ENCODE results near the gene VSIG2.
"Not testable (repeated sequence)": the region's sequence is repeated elsewhere in the genome, so short reads cannot be mapped to it uniquely, and the experiment has no call there.

VSIG2 gene, protein sequence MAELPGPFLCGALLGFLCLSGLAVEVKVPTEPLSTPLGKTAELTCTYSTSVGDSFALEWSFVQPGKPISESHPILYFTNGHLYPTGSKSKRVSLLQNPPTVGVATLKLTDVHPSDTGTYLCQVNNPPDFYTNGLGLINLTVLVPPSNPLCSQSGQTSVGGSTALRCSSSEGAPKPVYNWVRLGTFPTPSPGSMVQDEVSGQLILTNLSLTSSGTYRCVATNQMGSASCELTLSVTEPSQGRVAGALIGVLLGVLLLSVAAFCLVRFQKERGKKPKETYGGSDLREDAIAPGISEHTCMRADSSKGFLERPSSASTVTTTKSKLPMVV

DNA sequence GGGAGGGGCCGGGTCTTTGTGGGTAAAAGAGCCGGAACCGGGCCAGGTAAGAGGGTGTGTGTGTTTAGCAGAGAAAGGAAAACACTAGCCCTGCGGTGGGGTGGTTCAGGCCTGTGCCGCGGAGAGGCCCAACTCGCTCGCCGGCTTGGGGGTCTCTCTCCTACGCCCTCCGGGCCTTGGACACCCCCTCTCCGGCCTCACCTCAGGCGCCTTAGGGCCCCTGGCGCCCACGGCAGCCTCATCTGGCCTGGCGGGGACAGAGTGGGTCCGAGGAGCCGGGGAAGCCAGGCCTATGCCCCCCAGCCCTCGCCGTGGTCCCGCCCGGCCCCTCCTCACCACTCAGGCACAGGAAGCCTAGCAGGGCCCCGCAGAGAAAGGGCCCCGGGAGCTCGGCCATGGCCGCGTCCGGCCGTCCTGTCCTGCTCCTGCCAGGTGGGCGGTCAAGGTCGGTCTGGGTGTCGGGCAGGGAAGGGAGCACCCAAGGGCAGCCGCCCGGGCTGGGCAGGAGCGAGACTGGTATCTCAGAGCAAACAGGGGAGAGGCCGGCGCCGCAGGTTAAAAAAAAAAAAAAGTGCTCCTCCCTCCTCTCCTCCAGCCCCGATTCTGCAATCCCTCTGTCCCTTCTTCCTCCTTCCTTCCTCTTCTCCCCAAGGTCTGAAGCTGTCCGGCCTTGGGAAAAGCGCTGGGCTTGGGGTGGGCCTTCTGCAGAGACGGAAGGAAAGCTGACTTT is at the start of gene VSIG2:
TSS of gene VSIG2 (minus strand) at position 515 of the 730 bp plus-strand sequence. CDS start at position 397, 118 bp downstream.
- DNase-seq (ENCODE audit: low read depth in 2 of 2) = no peak

DNA sequence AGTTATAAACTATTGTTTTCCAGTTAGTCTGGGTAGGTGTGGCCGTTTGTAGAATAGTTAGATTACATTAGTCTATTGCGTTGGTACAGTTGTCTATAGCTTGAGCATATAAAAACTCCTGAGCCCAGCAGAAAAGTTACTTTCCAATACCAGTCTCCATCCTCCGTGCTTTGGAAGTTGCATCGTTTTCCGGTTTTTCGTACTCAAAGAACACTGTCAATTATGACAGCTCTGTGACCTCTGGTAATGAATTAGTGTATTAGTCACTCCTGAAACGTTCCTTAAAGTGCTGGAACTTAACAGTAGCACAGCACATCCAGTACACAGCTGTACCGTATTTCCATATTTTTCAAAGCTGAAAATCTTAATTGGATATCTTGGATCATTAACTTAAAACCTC is 49.0 kb upstream of the VSIG2 start:
- no peak for DNase-seq (ENCODE audit: low read depth in 2 of 2)

DNA sequence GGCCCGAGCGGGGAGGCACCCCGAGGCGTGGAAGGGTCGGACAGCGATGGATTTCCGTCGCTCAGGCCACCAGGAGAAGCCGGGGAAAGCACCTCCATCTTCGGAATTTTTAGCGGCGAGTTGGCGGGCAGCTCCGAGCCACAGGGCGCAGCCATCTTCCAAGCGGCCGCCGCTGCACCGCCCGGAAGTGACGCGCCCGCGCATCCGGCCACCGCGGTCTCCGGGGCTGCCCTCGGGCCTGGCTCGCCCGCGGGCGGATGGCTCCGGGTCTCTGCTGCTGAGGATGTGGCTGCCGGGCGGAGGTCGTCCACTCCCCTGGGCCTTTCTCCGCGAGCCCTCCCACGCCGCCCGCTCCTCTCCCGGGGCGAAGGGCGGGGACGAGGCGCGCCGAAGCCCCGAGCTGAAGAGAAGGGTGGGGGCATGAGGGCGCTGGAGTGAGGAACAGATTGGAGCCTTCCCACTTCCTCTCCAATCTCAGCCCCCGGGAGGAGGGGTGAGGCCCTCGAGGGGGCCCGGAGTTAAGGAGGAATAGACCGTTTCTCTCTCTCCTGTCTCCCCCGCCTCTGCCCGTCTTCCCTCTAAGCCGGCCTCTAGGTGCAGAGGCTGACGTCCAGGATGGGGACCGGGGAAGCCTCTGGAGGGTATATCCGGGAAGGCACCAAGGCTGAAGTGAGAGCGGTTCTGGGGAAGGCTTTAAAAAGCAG is 48.3 kb upstream of the VSIG2 start, which contains the start of gene MSANTD2:
TSS of gene MSANTD2 (minus strand) at position 181 of the 704 bp plus-strand sequence. CDS start at position 155, 26 bp downstream.
- peak; percentile 52 to 79 for DNase-seq (ENCODE audit: low read depth in 2 of 2)

DNA sequence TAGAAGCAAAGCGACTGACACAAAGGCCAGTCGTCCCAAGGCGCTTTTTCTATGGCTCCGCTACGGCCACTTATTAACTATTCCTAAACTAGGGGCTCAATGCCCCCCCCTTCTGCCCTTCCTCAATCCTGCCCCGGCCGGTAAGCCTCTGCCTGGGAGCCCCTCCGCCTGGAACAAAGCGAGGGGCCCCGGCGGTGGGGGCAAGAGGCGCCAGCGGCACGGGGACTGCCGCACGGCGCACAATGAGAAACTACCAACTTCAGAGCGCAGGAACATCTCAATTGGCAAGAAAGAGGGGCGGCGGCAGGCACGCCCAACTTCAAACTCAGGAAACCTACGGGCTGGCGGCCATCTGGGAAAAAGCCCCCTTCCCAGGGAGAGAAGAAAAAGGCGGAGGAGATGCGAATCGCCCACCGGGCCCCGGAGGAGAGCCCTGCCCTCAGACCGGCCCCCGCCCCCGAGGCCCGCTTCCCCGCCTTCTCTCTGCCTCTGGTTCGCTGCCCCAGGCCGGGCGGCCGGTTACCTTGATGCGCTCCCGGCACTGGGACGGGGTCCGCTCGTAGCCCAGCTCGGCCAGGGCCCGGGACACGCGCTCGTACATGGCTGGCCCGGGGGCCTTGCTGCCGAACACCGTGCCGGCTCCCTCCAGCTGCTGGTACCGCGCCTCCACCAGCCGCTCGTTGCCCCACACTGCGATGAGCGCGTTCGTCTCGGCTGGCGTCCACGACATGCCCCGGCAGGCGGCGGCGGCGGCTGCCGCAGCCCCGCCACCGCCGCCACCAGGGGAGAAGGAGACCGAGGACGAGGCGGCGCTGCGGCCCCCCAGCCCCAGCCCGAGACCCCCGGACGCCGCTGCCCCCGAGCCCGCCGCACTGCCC is 47.5 kb upstream of the VSIG2 start:
- peak; percentile 10 to 35 for DNase-seq (ENCODE audit: low read depth in 2 of 2)

DNA sequence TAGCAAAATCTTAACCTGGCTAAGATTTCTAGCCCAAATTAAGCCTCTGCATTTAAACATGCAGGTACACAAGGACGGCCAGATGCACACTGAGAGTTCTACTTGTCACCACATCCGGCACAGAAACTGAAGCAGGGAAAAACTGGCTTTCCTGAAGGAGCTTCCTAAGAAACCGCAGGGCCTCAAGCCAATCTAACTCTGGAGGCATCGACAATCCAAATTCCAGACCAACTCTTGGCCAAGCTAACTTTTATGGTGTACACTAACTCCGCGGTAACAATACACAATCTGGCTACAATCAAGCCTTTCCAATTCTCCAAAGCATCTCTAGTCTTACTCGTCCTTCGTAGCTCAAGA is 46.9 kb upstream of the VSIG2 start:
- DNase-seq (ENCODE audit: low read depth in 2 of 2) = no peak

DNA sequence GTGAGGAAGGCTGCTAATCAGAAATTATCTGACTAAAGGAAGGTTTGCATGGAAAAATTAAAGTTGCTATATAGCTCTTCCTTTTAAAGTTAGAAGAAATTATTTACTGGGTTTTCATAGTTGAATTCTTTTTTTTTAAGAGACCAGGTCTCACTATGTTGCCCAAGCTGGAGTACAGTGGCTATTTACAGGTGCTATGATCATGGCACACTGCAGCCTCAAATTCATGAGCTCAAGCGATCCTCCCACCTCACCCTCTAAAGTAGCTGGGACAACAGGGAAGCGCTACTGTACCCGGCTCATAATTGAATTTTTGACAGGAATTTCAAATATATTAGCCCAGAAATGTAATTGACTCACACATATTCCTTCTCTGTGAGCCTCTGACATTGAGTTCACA is 44.3 kb upstream of the VSIG2 start:
- no peak for DNase-seq (ENCODE audit: low read depth in 2 of 2)

DNA sequence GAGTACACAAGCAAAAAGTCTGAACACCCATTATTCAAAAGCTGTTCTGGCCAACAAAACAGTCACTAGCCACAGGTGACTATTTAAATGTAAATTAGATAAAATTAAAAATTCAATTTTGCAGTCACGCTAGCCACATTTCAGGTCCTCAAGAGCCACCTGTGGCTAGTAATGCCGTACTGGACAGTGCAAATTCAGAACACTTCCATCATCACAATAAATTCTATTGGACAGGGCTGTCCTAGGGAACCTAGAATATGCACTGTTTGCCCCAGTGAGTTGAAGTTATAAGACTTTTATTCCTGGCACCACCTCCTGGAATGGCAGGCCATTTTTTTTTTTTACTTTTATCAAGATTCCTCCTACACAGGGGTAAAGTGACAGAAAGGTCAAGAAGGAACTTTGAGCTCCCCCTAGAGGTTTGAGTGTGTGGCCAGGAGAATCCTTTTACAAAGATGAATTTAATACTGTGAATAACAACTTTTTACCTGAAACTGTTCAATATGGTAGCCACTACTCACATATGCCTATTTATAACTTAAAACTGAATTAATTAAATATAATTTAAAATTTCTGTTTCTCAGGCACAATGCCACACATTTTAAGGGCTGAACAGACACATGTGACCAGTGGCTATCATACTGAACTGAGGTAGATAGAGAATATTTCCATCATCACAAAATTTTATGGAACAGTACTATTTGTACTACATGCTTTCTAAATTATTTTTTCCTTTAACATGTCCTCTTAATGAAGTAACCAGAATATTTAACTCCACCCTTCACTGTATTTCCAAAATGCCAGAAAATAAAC is 41.6 kb upstream of the VSIG2 start:
- no peak for DNase-seq (ENCODE audit: low read depth in 2 of 2)

DNA sequence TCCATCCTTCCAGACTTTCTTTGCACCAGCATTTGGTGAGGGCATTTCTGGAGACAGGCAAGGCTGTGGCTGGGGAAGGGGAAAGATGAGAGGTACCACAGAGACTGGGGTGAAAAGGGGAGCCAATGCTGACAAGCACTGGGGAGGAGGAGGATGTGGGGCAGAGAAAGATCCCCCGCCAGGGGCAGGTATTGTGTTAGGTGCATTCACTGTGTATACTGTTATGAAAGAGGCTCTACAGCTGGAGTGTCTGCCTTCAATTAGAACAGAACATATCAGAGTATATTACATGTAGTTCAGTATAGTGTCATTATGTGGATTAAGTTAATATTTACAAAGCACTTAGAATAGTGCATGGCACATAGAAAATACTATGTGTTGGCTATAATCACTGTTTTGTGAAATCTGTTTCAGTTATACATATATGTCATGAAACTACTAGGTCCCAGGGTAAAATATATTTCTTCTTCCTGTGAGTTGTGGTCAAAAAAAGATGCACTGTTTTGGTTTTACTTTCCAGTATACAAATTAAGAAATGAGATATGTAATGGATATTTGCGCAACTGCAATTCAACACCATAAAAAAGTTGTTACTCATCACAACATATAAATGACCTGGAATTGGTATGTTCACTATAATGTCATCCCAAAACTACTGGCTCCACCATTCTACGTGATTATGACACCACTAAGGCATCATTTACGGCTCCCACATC is 39.7 kb upstream of the VSIG2 start:
- no peak for DNase-seq (ENCODE audit: low read depth in 2 of 2)

DNA sequence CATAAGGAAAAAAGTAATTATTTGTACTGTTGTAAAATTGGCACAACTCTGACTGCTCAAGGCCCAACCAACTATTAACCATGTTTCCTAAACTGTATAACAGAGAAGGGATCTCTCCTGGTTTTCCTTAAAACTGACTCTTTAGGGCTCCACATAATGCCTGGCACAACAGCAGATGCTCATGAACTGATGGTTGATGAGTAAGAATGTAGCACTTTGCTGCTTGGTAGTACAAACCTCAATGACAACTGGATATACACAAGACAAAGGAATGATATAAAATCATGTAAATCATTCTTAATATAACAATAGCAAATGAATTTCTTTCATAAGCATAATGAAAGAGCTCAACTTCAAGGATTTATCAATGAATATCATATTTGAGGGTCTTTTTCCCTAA is 36.5 kb upstream of the VSIG2 start:
- DNase-seq (ENCODE audit: low read depth in 2 of 2) = no peak

DNA sequence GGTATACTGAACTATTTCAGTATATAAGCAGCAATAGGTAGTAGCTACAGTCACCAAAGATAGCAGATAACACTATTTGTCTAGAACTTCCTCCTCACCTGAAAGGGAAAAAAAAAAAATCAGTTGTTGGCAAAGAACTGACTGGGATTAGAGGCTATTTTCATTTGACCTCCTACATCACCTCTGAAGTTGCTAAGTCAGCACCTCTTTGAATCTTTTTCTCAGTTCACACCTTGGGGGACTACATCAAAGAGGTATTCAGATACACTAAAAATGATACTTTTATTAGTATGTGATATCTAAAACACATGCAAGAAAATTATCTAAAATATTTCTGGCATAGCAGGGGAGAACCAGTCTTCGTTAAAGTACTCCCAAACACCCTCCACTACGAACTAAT is 32.0 kb upstream of the VSIG2 start:
- DNase-seq (ENCODE audit: low read depth in 2 of 2) = no peak

DNA sequence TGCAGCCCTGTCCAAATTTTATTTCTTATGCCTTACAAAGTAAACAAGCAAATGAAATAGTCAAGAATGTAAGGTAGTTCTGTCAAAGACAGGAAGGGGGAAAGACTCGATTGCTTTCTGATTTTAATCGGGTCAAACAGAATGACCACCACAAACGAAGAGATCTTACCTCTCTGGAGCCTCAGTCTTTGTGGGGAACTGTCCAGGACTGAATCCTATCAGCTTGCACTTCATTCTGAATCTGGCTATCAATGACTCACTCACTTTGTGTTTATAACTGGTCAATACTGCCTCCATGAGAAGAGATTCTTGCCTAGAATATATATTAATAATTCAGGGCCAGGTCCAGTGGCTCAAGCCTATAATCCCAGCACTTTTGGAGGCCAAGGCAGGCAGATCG is 30.9 kb upstream of the VSIG2 start:
- no peak for DNase-seq (ENCODE audit: low read depth in 2 of 2)

DNA sequence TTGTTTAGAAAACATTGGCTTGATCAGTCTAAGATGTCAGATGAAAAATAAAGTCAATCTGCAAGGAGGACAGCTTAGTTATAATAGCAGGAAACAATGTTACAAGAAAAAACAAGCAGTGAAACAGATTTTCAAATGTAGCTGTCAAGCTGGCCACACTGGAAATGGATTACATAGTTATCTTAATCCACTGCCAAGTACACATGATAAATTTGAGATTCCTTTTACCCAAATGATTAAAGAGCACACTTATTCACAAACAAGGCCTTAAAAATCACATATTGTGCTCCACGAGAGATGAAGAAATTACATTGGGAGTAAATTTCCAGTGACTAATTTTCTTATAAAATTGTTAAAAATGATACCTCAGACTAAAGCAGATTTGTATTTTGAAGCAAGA is 27.5 kb upstream of the VSIG2 start:
- no peak for DNase-seq (ENCODE audit: low read depth in 2 of 2)

DNA sequence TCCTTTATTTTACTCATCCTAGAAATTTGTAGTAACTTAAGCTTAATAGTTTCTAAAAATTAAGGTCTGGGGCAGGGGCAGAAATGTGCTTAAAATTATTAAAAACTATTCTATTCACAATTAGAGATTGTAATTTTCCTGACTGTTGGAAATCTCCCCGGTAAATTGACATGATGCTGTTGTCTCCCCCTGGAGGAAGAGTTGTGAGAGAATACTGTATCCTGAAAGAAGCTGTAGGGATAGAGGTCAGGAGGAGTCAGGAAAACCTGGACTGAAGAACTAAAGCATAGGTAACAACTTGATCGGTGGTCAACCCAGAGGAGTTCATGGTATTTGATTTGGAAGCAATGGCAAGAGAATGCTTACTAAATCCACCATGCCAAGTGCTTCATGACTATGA is 26.2 kb upstream of the VSIG2 start:
- no peak for DNase-seq (ENCODE audit: low read depth in 2 of 2)

DNA sequence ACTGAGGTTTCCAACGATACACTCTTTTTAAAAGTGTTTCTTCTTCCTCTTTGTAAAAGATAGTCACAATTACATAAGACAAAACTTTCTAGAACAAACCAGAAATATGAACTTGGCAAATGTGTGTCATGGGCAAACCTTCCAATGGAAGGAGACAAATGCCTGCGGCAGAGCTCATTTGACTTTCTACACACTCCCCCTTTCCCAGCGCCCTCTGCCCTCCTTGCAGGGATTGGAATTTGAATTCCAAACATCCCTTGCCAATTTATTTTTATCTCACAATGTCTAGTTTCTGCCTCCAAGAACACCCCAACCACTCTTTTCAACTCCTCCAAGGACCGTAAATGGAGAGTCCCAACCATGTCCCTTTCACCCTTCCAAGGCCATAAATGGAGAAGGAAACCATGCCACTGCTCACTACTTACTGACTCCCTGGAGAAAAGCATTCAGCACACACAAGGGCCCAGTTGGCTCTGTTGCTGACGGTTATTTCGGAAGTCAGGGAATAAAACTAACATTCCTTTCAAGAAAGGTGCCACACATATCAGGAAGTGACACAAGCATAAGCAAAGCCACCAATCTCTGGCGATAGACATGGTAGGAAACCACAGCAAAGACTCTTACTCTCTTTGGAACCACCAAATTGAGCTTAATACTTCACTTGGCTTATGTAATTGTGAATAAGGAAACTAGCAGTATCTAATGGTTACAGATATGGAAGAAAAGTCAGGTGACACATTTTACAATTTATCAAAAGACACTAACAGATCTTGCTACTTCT is 25.0 kb upstream of the VSIG2 start:
- DNase-seq (ENCODE audit: low read depth in 2 of 2) = no peak

DNA sequence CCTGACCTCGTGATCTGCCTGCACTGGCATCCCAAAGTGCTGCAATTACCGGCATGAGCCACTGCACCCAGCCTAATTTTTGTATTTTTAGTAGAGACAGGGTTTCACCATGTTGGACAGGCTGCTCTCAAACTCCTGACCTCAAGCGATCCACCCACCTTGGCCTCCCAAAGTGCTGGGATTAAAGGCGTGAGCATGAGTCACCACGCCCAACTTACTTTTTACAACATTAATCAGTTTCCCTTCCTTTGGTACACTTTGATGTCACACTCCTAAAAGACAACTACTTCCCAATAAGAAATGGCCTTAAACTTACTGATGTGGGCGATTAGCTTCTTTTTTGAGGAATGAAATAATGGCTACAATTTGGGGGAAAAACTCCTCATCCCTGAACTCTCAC is 18.9 kb upstream of the VSIG2 start:
- DNase-seq (ENCODE audit: low read depth in 2 of 2) = not testable (repeated sequence)

DNA sequence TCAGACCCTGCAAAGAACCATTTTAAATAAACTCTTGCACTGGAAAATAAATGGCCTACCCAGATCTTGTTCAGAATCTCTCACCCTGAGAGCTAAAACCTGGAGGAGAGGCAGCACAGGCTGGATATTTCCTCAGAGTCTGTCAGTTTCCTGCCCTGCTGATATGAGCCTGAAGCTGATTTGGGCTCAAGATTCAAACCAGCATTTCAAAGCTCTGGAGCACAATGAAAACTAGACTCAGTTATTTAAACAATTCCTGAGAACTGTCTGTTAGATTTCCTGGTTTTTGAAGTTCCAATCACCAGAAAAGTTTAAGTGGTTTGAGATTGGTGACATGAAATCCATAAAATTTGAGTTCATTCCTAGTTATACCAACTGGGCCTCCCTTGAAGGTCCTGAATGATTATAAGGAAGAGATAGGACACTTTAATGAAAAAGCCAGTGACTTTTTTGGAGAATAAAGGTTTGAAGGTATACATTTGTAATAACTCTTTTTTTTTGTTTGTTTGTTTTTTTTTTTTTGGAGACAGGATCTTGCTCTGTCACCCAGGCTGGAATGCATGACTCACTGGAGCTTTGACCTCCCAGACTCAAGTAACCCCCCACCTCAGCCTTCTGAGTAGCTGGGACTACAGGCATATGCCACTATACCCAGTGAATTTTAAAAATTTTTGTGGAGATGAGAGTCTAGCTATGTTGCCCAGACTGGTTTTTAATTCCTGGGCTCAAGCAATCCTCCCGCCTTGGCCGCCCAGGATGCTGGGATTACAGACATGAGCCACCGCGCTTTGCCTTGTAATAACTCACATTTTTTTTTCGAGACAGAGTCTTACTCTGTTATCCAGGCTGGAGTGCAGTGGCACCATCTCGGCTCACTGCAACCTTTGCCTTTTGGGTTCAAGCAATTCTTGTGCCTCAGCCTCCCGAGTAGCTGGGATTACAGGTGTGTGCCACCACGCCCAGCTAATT is 18.0 kb upstream of the VSIG2 start:
- DNase-seq (ENCODE audit: low read depth in 2 of 2) = no peak

DNA sequence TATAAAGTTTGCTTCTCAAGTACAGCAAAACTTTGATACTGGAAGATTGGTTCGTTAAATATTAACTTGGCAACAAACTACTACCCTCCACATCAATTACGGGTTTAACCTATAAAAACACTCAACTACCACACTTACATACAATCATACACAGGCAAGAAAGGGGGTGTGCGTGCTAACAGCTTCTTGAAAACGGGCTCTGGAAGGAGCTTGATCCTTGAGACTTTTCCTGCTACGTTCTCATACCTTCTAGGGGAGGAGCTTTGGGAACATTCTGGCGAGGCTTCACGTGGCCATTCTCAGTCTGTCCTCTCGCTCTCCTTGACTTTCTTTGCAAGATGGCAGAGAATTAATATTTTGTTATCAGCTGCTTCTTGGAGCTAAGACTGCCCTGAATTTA is 16.9 kb upstream of the VSIG2 start:
- no peak for DNase-seq (ENCODE audit: low read depth in 2 of 2)

DNA sequence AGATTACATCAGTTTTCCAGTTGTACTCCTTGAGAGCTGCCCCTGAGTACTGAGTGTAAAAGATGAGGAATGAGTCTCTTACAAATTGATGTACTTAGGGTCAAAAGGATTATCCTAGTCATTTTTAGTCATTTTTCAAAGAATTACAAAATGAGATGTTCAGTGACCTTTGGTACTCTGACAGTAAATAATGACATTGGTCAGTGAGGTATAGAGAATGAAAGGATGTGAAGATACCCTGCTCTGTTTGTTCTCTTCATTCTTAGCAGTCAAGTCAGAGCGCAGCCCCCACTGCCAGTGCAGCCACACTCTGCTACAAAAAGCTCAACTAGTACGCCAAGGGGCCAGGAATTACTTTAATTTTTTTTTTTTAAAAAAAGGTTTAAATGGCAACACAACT is 14.1 kb upstream of the VSIG2 start:
- no peak for DNase-seq (ENCODE audit: low read depth in 2 of 2)
